GM18907 (cell line): Measurements from ENCODE around the gene FCRL3.
A peak's percentile ranks its signal among the peaks of the same experiment; 100 is the strongest.

Experiments used
- ATAC-seq: cut with Tn5 transposase; IDR thresholded peaks from one replicate; pipeline ENCODE4 v1.9.1; 2021; ENCODE audit warnings: mild to moderate bottlenecking, moderate library complexity; ENCODE audit not compliant: unreplicated experiment

FCRL3 gene

DNA sequence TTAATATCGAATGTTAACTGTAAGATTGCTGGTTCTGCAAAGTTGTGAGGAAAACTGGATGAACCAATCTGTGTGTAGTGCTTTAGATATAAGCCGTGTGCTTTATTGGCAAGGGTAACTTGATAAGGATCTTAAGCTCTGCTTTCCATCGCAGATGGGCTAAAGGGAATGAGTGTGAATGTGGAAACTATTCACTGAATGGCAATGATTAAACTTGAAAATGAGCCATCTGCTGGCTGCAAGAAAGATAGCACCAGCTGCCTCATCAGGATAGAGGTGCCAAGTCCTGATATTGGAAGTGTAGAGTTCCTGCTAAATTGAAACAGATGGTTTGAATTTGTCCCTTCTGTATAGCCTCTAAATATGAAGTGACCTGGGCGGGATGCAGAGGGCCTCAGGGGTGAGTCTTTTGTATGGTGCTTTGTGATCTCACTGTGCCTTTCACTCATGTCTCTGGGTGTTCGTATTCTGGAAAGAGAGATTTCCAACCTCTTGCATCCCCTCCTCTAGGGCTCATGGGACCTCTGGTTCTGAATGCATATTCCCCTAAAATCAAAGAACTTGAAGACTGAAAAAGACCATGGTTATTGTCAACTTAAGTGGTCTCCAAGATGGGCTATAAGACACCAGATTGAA lies 9.2 kb downstream of the FCRL3 start:
- no peak for ATAC-seq

DNA sequence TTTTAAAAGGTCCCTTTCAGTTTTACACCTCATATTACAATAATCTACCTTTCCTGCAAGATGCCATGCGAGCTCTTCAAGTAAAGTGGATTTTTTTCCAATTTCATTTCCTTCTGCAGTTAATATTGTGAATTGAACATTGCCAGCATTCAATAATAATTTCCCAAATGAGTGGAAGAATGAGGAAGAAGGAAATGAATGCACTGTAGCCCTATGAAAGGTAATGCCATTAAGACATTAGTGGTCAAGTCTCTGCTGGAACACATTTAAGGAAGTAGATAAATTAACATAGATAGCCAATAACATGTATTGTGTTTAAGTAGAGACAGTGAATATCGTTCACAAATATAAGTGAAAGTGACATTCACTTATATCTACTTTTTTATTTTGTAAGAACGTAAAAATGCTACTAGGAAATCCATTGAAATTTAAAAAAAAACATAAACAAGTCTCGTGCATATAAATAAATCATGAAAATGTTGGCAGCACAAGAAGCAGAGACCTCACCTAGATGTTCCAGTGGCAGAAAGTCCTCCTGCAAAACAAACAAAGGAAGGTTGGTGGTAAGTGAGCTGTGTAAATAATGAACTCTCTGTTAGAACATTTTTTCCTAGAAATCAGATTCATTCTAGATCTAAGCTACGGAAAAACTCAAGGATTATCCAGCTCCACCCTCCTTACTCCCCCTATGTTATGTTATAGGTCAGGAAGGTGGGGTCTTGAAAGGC lies 17.7 kb downstream of the FCRL3 start:
- ATAC-seq = no peak

DNA sequence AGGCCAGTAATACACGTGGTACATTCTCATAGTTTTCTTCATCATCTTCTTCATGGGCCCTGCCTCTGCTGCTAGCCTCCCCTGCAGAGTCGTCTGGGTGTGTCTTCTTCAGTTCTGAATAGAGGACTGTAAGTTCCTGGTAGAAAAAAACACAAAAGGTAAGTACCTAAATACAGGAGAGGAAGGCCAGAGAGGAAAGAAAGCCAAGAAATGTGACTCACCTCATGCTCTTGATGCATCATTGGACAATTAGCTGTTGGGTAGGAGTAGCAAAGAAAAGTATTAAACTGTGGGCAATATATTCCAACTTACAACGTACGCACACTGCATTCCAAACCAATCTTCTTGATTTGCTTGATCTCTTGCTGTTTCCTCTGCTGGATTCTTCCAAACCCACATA lies 21.8 kb downstream of the FCRL3 start:
- ATAC-seq = no peak

GRCh38 chr1:157673008-157673407 lies 27.6 kb downstream of the FCRL3 start:
- ATAC-seq = no peak

GRCh38 chr1:157671895-157672294 lies 28.7 kb downstream of the FCRL3 start:
- ATAC-seq = no peak

DNA sequence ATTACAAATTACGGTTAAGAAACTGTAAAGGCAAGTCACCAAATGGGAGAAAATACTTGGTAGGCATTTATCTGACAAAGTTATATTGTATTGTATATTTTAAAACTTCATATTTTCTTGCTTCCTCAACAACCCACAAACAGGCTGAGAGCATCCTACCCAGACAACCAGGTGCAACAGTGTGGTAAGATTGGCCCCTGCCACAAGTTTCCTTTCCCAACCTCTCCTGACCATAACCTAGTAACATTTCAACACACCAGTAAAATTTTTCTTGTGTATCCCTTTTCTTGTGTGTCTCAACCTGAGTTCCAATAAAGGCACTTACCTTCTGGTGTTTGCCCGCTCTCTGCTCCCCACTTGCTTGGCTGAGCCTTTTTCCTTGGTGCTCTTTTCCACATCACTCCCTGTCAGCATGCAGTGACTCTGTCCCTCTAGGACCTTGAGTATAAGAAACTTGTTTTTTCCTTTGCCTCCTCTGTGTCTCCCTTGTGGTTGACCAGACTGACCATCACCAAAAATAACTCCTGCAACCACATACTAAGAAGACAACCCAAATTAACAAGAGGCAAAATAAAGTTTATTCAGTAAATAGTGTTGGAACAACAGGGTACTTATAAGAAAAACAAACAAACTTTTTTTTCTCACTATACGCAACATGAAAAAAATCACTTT lies 40.9 kb downstream of the FCRL3 start:
- peak; percentile 58 for ATAC-seq

- no peak for ATAC-seq
These were observed 42.0 kb downstream of the FCRL3 start for GRCh38 chr1:157658571-157658970.

DNA sequence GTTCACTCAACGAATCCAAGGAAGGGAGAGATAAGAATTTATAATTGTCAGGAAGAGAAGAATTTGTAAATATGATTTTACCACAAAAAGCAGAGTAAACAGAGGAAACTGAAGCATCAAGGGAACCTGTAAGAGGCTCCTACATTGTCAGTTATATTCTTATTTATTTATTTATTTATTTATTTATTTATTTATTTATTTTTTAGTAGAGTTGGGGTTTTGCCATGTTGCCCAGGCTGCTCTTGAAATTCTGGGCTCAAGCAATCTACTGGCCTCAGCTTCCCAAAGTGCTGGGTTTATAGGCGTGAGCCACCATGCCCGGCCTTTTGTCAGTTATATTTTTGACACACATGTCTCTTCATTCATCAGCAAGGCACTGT lies 47.1 kb downstream of the FCRL3 start:
- ATAC-seq = no peak

DNA sequence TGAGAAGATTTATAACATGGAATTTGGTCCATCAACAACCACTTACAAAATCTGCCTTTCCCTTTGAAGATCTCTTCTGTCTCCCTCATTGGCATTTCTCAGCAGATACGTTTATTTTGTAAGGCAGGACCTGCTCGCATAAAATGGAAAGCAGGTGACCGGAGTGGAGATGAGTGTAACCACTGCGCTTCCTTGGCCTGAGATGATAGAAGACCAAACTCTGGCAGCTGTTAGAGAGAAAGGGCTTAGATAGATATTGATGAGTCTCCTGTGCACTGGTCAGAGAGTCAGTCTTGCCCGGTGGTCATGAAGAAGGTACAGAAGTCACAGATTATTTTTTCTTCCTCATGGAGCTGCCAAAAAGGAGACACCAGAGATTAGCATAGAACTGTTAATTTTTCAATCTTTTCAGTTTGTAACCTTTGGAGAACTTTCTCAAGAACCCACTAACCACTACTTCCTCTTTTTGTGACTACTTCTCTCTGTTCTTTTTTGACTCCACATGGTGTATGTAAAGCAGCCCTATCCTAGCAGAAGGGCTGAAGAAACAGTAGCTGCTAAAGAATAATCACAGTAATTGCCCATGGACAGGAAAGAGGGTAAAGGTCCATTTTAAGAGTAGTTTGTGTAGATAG lies 47.6 kb downstream of the FCRL3 start:
- peak; percentile 97 for ATAC-seq

- no peak for ATAC-seq
These were observed 52.3 kb downstream of the FCRL3 start for GRCh38 chr1:157648317-157648716.

- ATAC-seq = no peak
These were observed 54.4 kb downstream of the FCRL3 start for GRCh38 chr1:157646144-157646543.

- no peak for ATAC-seq
These were observed 59.4 kb downstream of the FCRL3 start for GRCh38 chr1:157641177-157641576.

DNA sequence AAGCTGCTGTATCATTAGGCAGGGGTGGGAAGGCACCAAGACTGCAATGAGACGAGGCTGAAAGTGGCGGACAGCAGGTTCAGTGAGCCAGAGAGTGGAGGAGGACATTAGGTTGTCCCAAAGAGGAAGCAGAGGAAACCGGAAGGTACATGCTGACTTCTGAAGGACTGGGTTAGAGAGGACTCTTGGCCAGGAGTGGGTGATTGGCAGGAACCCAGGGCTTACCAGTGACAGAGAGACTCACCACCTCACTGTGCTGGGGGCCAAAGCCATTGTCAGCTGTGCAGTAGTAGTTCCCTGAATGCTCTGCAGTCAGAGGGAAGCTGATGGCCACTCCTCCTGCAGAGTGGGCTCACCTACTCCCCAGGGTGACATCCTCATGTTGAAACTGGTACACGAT lies 60.8 kb downstream of the FCRL3 start:
- no peak for ATAC-seq

- ATAC-seq = no peak
These were observed 71.8 kb downstream of the FCRL3 start for GRCh38 chr1:157628773-157629172.
